ENCODE results near the gene MAD1L1.

The MAD1L1 gene

DNA sequence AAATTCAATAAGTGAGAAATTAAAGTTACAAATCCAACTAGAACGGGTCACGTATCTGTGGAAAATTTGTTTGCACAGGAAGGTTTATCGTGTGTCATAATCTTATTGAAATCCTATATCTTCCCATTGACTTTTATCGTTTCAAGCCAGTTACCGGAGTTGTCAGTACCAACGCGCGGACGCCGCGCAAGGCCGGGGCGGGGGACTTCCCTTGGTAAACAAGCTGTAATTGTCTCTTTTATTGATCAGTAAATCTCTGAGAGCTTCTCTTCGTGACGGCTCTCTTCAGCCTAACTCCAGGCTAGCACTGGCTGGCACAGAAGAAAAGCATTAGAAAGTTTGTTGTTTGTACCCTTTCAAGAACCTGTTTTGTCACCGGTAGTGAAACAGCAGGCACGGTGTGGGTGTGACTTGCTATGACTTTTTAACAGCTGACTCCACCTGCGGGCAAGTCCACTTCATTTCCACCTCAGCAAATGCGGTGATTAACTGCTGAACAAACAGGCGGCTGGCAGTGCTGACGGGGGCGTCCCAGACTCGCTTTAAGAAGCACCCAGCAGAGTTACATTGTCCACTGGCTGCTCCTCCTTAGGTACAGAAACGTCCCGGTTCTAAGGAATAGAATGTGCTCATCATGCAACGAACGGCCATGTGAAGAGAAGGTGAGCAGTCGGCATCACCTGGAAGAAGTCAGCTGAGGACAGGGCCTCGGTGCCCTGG lies 215.8 kb downstream of the MAD1L1 start:
- CTCF ChIA-PET, result interaction anchor here (0.6 kb wide), 1 partner anchor 149 kb away, joined by 4 read pairs; no protein-coding TSS in a partner anchor
- TF ChIP-seq, protein P1, sequence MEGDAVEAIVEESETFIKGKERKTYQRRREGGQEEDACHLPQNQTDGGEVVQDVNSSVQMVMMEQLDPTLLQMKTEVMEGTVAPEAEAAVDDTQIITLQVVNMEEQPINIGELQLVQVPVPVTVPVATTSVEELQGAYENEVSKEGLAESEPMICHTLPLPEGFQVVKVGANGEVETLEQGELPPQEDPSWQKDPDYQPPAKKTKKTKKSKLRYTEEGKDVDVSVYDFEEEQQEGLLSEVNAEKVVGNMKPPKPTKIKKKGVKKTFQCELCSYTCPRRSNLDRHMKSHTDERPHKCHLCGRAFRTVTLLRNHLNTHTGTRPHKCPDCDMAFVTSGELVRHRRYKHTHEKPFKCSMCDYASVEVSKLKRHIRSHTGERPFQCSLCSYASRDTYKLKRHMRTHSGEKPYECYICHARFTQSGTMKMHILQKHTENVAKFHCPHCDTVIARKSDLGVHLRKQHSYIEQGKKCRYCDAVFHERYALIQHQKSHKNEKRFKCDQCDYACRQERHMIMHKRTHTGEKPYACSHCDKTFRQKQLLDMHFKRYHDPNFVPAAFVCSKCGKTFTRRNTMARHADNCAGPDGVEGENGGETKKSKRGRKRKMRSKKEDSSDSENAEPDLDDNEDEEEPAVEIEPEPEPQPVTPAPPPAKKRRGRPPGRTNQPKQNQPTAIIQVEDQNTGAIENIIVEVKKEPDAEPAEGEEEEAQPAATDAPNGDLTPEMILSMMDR (conservative IDR thresholded peaks at IDR 0.05; ENCODE audit: low read depth), result no peak
- H3K27ac ChIP-seq, result no peak overlapping the region
- POLR2A ChIA-PET (ENCODE audit: low non-redundant PET), result no interaction called here
- no peak for DNase-seq (ENCODE audit: low spot score)

DNA sequence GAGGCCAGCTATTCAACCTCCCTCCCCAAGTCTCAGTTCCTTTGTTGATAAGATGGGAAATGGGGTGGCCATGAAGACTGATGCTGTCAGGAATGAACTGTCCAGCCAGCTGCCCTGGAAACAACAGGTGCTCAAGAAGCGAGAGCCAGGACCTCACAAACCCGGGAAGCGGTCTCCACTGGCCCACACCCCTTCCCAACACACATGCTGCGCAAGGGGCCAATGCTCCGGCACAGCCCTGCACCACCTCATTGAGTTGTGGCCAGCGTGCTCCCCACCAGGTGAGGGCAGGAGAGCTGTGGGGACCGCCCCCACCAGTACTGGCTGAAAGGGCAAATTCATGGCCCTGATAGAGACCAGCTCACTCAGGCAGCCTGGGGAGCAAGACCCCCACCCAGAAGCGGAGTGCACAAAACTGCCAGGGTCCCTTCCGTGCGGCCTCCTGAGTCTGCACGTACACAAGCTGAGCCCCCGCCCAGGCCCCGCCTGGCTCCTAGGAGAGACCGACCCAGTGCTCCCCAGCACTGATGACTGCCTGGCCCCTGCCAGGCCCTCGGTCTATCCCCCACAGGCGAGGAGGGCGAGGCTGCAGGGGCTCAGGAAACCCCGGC lies 216.6 kb downstream of the MAD1L1 start:
- TF ChIP-seq, protein P1 (conservative IDR thresholded peaks at IDR 0.05; ENCODE audit: low read depth), result no peak
- POLR2A ChIA-PET (ENCODE audit: low non-redundant PET), result no interaction called here
- no peak for DNase-seq (ENCODE audit: low spot score)
- H3K27ac ChIP-seq, result no peak overlapping the region
- CTCF ChIA-PET, result no interaction called here

DNA sequence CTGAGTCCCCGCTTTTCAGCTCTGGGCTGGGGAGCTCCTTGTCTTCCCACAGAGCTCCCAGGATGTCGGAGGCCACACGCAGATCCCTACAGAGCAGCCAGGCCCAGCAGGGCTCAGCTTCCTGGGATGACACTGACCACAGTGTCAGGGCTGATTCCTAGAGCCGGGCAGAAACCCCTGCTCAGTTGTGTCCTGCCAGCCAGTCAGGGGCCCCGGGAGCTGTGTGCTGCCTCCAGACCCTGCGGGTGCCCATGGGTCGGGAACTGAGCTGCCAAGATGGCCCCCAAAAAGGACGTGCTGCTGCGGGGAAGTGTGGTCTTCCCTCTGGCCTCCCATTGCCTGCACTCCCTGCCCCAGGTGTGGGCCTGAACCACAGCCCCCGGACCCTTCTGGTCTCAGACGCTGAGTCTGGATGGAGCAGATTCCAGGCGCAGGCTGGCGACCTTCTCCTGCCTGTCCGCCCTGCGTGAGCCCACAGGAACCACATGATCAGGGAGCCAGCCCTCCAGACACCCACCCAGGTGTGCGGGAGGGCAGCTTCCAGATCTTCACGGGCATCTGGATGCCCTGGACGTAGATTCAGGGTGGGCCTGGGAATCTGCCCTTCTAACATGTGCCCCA lies 217.4 kb downstream of the MAD1L1 start:
- POLR2A ChIA-PET (ENCODE audit: low non-redundant PET), result no interaction called here
- no peak for DNase-seq (ENCODE audit: low spot score)
- peak overlapping the region; percentile 53 for H3K27ac ChIP-seq
- TF ChIP-seq, protein P1 (conservative IDR thresholded peaks at IDR 0.05; ENCODE audit: low read depth), result no peak
- CTCF ChIA-PET, result no interaction called here

DNA sequence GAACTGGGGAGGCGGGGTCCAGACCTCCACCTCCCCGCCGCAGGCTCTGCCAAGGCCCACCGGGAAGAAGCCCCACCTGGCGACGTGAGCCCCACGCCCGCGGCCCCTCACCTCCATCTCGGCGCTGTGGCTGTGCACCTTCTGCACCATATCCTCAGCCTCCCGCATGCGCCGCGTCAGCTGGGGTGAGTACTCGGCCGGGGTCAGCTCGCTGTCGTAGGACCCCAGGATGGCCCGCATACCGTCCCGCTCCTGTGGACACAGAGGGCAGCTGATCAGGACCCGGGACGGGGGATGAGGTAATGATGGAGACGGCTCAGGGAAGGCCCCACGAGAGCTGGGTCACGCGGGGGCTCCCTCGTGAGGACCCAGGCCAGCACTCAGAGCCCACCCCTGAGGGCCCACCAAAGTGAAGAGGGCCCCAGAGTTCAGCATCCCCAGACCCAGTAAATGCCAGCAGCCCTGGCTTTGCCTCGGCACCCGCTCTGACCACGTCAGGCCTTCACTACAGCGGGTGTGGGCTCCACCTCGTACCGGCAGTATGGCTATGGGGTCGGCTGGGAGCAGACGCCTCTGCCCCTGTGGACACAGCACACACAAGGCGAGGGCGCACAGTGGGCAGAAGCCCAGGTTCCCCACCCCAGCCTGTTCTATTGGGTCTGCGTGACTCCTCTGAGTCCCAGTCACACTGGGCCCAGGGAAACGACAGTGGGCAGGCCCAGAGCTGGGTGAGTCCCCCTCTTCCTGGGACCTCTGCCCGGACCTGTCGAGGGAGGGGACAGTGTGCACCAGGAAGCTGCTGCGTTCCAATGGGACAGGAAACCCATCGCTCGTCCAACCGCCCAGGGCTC lies 218.1 kb downstream of the MAD1L1 start:
- no peak for DNase-seq (ENCODE audit: low spot score)
- ChIA-PET CTCF (interaction anchor here (0.7 kb wide), 1 partner anchor 333 kb away, joined by 3 read pairs; no protein-coding TSS in a partner anchor), POLR2A (ENCODE audit: low non-redundant PET) (no interaction called here)
- peak overlapping the region; percentile 53 for H3K27ac ChIP-seq
- TF ChIP-seq, protein P1 (conservative IDR thresholded peaks at IDR 0.05; ENCODE audit: low read depth), result no peak

DNA sequence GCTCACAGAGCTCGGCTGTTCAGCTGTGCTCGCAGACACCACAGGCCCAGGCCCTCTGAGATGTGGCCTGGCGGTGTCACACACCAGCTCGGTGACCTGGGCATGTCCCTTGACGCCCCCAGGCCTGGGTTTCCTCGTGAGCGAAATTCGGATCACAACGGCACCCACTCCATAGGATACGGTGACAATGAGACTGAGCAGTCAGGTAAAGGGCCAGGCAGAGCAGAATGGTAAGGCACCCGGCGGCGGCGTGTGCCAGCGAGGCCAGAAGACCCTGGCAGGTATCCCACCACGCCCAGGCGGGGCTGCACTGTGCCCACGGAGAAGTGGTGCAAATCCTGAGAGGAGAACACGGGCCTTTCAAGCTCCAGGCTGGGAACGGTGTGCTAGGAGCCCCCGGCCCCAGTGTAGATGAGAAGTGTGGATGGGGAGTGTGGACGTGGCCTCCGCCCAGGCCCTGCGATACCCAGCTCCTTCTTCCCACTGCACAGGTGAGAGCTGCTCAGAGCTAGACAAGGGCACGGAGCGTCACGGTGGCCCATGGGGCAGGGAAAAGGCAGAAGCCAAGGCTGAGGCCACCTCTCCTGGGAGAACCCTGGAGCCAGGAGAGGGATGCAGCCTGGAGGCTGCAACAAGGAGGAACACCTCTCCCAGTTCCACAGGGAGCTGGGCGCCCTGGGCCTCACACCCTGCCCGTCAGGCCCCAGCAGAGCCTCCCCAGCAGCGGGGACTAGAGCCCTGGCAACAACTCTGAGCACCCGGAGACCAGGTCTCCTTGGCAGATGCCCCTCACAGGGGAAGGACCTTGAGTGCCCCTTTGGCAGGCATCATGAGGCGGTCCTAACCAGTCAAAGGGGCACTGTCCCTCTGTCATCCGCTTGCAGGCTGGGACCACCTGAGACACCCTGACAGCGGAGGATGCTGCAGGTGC lies 219.1 kb downstream of the MAD1L1 start:
- no peak for DNase-seq (ENCODE audit: low spot score)
- ChIA-PET CTCF (interaction anchor here (0.5 to 0.7 kb wide), 2 partner anchors 59 to 334 kb away, joined by 3 read pairs; no protein-coding TSS in a partner anchor), POLR2A (ENCODE audit: low non-redundant PET) (interaction anchor here (0.6 kb wide), 1 partner anchor 77 kb away, joined by 3 read pairs; no protein-coding TSS in a partner anchor)
- no peak overlapping the region for H3K27ac ChIP-seq
- TF ChIP-seq, protein P1 (conservative IDR thresholded peaks at IDR 0.05; ENCODE audit: low read depth), result no peak

All from RWPE1 (cell line).